ENCODE data around the gene NUBP2. TPM values are rescaled to one million over a fixed set of nuclear protein-coding genes. Genes with fewer than 3 reads are reported as not detected.

NUBP2 gene
- total RNA-seq, 1 experiment from 2014 or later, result 89.2 TPM

DNA sequence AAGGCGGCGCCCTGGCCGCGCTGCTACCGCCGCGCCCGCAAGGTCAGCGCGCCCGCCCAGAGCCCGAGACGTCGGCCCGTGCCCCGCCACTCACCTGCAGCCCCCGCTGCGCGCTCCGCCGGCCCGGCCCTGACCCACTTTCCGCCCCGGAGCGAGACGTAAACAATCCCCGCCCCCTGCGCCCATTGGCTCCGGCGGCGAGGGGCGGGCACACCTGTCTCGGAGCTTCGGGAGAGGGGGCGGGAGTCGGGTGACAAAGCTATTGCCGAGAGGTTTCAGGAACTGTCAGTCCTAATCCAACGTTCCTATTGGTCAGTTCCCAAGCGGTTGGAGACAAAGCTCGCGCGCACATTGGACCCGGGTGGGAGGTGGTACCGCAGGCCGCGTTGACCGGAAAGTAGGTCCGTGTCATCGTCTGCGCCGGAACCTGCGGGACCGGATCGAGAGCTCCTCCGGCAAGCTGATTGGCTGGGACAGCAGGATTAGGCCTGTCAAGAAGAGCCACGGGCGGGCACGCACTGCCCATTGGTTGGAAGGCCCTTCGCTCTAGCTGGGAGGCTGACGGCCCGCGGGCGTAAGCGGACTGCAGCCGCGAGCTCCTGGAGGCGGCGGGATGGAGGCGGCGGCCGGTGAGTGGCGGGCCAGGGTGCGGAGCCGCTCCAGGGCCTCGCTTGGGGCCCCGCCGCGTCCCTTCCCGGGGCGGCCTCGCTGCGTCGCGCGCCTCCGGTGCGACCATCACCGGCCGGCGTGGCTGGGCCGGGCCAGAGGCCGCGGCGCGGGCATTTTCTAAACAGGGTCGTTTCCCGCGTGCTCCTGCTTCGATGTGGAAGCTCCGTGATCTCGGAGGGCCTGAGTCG lies at the start of gene NUBP2, which contains the start of gene SPSB3 (continued):
- TF ChIP-seq TCF7 (CRISPR knock-in tag; IDR thresholded peaks at IDR 0.05; ENCODE audit: low read depth), result no peak
- no peak for TF ChIP-seq KAT7 (CRISPR knock-in tag; IDR thresholded peaks at IDR 0.05; ENCODE audit: borderline replicate concordance)

GRCh38 chr16:1734123-1734522 lies 48.6 kb upstream of the NUBP2 start:
- POLR2A ChIA-PET, result no interaction called here
- H3K36me3 Mint-ChIP-seq, result peaks cover 4% of the 10 kb centered on the region
- no peak for TF ChIP-seq ATF1 (CRISPR knock-in tag; IDR thresholded peaks at IDR 0.05)
- ATAC-seq (no peak), DNase-seq (ENCODE audit: low spot score) (no peak)
- H3K9me3 Mint-ChIP-seq, result no peaks in the 10 kb centered on the region
- H3K27ac Mint-ChIP-seq, result no peak overlapping the region
- no peaks in the 10 kb centered on the region for H3K4me1 Mint-ChIP-seq
- no peak overlapping the region for H3K4me3 Mint-ChIP-seq
- CTCF ChIA-PET, result no interaction called here
- no peaks in the 10 kb centered on the region; the same call in 1 of the 2 replicates for H3K27me3 Mint-ChIP-seq (ENCODE audit: low read depth)

GRCh38 chr16:1734816-1735215 lies 47.9 kb upstream of the NUBP2 start:
- H3K4me1 Mint-ChIP-seq, result no peaks in the 10 kb centered on the region
- peaks cover 4% of the 10 kb centered on the region for H3K36me3 Mint-ChIP-seq
- ChIA-PET CTCF (no interaction called here), POLR2A (no interaction called here)
- H3K9me3 Mint-ChIP-seq, result no peaks in the 10 kb centered on the region
- no peak overlapping the region for H3K27ac Mint-ChIP-seq
- DNase-seq (ENCODE audit: low spot score) (no peak), ATAC-seq (no peak)
- no peak overlapping the region for H3K4me3 Mint-ChIP-seq
- no peaks in the 10 kb centered on the region; the same call in 1 of the 2 replicates for H3K27me3 Mint-ChIP-seq (ENCODE audit: low read depth)
- TF ChIP-seq, protein P1, sequence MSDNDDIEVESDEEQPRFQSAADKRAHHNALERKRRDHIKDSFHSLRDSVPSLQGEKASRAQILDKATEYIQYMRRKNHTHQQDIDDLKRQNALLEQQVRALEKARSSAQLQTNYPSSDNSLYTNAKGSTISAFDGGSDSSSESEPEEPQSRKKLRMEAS (CRISPR knock-in tag; IDR thresholded peaks at IDR 0.05), result no peak
- TF ChIP-seq, protein P2, sequence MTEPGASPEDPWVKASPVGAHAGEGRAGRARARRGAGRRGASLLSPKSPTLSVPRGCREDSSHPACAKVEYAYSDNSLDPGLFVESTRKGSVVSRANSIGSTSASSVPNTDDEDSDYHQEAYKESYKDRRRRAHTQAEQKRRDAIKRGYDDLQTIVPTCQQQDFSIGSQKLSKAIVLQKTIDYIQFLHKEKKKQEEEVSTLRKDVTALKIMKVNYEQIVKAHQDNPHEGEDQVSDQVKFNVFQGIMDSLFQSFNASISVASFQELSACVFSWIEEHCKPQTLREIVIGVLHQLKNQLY (CRISPR knock-in tag; IDR thresholded peaks at IDR 0.05), result no peak
- TF ChIP-seq CREM (CRISPR knock-in tag; IDR thresholded peaks at IDR 0.05) (no peak), GRHL2 (CRISPR knock-in tag; IDR thresholded peaks at IDR 0.05; ENCODE audit: insufficient replicate concordance, severe bottlenecking) (no peak), ZNF671 (CRISPR knock-in tag; IDR thresholded peaks at IDR 0.05) (no peak), ATF2 (CRISPR knock-in tag; IDR thresholded peaks at IDR 0.05; ENCODE audit: borderline replicate concordance, low read depth) (no peak), ZNF219 (CRISPR knock-in tag; IDR thresholded peaks at IDR 0.05; ENCODE audit: borderline replicate concordance) (no peak), FOXK1 (CRISPR knock-in tag; IDR thresholded peaks at IDR 0.05) (no peak), FOXP1 (CRISPR knock-in tag; IDR thresholded peaks at IDR 0.05; ENCODE audit: borderline replicate concordance) (no peak), ZNF396 (CRISPR knock-in tag; IDR thresholded peaks at IDR 0.05; ENCODE audit: borderline replicate concordance) (no peak), PRRX2 (CRISPR knock-in tag; IDR thresholded peaks at IDR 0.05) (no peak), HMGXB4 (CRISPR knock-in tag; IDR thresholded peaks at IDR 0.05) (no peak), PREB (CRISPR knock-in tag; IDR thresholded peaks at IDR 0.05; ENCODE audit: borderline replicate concordance) (no peak)
- TF ChIP-seq, protein P3, sequence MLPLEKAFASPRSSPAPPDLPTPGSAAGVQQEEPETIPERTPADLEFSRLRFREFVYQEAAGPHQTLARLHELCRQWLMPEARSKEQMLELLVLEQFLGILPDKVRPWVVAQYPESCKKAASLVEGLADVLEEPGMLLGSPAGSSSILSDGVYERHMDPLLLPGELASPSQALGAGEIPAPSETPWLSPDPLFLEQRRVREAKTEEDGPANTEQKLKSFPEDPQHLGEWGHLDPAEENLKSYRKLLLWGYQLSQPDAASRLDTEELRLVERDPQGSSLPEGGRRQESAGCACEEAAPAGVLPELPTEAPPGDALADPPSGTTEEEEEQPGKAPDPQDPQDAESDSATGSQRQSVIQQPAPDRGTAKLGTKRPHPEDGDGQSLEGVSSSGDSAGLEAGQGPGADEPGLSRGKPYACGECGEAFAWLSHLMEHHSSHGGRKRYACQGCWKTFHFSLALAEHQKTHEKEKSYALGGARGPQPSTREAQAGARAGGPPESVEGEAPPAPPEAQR (CRISPR knock-in tag; IDR thresholded peaks at IDR 0.05), result no peak
- TF ChIP-seq, protein P4, sequence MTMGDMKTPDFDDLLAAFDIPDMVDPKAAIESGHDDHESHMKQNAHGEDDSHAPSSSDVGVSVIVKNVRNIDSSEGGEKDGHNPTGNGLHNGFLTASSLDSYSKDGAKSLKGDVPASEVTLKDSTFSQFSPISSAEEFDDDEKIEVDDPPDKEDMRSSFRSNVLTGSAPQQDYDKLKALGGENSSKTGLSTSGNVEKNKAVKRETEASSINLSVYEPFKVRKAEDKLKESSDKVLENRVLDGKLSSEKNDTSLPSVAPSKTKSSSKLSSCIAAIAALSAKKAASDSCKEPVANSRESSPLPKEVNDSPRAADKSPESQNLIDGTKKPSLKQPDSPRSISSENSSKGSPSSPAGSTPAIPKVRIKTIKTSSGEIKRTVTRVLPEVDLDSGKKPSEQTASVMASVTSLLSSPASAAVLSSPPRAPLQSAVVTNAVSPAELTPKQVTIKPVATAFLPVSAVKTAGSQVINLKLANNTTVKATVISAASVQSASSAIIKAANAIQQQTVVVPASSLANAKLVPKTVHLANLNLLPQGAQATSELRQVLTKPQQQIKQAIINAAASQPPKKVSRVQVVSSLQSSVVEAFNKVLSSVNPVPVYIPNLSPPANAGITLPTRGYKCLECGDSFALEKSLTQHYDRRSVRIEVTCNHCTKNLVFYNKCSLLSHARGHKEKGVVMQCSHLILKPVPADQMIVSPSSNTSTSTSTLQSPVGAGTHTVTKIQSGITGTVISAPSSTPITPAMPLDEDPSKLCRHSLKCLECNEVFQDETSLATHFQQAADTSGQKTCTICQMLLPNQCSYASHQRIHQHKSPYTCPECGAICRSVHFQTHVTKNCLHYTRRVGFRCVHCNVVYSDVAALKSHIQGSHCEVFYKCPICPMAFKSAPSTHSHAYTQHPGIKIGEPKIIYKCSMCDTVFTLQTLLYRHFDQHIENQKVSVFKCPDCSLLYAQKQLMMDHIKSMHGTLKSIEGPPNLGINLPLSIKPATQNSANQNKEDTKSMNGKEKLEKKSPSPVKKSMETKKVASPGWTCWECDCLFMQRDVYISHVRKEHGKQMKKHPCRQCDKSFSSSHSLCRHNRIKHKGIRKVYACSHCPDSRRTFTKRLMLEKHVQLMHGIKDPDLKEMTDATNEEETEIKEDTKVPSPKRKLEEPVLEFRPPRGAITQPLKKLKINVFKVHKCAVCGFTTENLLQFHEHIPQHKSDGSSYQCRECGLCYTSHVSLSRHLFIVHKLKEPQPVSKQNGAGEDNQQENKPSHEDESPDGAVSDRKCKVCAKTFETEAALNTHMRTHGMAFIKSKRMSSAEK (CRISPR knock-in tag; IDR thresholded peaks at IDR 0.05; ENCODE audit: borderline replicate concordance), result no peak
